ENCODE data around the gene SLC27A1. TPM values are rescaled to one million over a fixed set of nuclear protein-coding genes. Genes with fewer than 3 reads are reported as not detected.

Gene SLC27A1
- total RNA-seq, 2 donors from 2014 or later: 11.8 to 16.9 TPM

DNA sequence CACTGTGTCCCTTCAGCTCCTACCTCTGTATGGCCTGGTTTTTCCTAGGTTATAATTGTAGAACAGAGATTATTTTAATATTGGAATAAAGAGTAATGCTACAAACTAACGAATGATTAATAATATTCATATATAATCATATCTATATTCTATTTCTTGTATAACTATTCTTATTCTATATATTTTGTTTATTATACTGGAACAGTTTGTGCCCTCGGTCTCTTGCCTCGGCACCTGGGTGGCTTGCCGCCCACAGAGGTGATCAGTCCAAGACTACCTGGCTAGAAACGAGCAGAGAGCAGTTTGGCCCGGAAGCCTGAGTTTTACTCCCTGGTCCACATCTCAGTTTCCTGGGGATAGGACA is 3.9 kb upstream of the SLC27A1 start:
- H3K4me3 Mint-ChIP-seq: no peak overlapping the region
- peaks cover 18% of the 10 kb centered on the region for H3K27me3 Mint-ChIP-seq (ENCODE audit: insufficient read depth)
- Histone ChIP-seq H3K27me3 (ENCODE audit: control insufficient read depth, insufficient read depth, low read length, poor library complexity, severe bottlenecking) (no peaks in the 10 kb centered on the region), H3K27ac (ENCODE audit: low read depth, low read length) (no peak overlapping the region), H3K9ac (ENCODE audit: extremely low read depth, low read length, poor library complexity, severe bottlenecking) (no peak overlapping the region), H3K4me1 (ENCODE audit: control insufficient read depth, insufficient read depth, low read length) (no peaks in the 10 kb centered on the region), H3K4me3 (ENCODE audit: low read length) (no peak overlapping the region), H3K36me3 (ENCODE audit: control insufficient read depth, insufficient read depth, low read length) (no peaks in the 10 kb centered on the region), H3K9me3 (ENCODE audit: control insufficient read depth, low read length) (no peaks in the 10 kb centered on the region)
- H3K9me3 Mint-ChIP-seq: no peaks in the 10 kb centered on the region
- no peak for DNase-seq
- no peaks in the 10 kb centered on the region for H3K36me3 Mint-ChIP-seq (ENCODE audit: low read depth)
- 65 to 77% methylated on average over 5 of the region's 6 CpGs for WGBS, 2 experiments (ENCODE audit: insufficient coverage in 1 of 2, insufficient read length in 1 of 2)
- TF ChIP-seq, protein P1, sequence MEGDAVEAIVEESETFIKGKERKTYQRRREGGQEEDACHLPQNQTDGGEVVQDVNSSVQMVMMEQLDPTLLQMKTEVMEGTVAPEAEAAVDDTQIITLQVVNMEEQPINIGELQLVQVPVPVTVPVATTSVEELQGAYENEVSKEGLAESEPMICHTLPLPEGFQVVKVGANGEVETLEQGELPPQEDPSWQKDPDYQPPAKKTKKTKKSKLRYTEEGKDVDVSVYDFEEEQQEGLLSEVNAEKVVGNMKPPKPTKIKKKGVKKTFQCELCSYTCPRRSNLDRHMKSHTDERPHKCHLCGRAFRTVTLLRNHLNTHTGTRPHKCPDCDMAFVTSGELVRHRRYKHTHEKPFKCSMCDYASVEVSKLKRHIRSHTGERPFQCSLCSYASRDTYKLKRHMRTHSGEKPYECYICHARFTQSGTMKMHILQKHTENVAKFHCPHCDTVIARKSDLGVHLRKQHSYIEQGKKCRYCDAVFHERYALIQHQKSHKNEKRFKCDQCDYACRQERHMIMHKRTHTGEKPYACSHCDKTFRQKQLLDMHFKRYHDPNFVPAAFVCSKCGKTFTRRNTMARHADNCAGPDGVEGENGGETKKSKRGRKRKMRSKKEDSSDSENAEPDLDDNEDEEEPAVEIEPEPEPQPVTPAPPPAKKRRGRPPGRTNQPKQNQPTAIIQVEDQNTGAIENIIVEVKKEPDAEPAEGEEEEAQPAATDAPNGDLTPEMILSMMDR (conservative IDR thresholded peaks at IDR 0.05): no peak
- peaks cover 18% of the 10 kb centered on the region for H3K4me1 Mint-ChIP-seq
- H3K27ac Mint-ChIP-seq: no peak overlapping the region

DNA sequence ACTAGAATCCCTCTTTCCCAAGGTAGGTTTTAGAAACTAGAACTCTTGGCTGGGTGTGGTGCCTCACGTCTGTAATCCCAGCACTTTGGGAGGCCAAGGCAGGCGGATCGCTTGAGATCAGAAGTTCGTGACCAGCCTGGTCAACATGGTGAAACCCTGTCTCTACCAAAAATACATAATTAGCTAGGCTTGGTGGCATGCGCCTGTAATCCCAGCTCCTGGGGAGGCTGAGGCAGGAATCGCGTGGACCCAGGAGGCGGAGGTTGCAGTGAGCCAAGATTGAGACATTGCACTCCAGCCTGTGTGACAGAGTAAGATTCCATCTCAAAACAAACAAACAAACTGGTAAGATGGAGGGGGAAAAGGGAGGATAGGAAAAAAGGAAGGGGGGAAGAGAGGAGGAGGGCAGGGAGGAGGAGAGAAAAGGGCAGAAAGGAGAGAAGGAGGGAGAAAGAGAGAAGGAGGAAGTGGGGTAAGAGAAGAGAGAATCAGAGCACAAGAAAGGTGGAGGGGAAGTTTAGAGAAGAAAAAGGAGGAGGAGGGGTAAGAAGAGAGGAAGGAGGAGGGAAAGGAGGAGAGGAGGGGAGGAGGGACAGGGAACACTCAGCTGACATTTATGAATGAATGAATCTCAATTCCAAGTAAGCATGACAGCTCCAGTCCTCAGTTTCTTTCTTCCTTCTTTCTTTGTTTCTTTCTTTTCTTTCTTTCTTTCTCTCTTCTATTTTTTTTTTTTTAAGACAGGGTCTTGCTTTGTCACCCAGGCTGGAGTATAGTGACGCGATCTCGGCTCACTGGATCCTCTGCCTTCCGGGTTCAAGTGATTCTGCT is 2.6 kb upstream of the SLC27A1 start:
- no peak overlapping the region for H3K9ac ChIP-seq (ENCODE audit: extremely low read depth, low read length, poor library complexity, severe bottlenecking)
- TF ChIP-seq, protein P1 (conservative IDR thresholded peaks at IDR 0.05): no peak
- Mint-ChIP-seq H3K27ac (no peak overlapping the region), H3K4me1 (peaks cover 21% of the 10 kb centered on the region), H3K9me3 (no peaks in the 10 kb centered on the region), H3K27me3 (ENCODE audit: insufficient read depth) (peaks cover 20% of the 10 kb centered on the region), H3K36me3 (ENCODE audit: low read depth) (no peaks in the 10 kb centered on the region), H3K4me3 (no peak overlapping the region)
- H3K27me3 ChIP-seq (ENCODE audit: control insufficient read depth, insufficient read depth, low read length, poor library complexity, severe bottlenecking): no peaks in the 10 kb centered on the region
- no peaks in the 10 kb centered on the region for H3K36me3 ChIP-seq (ENCODE audit: control insufficient read depth, insufficient read depth, low read length)
- WGBS, 2 experiments (ENCODE audit: insufficient coverage in 1 of 2, insufficient read length in 1 of 2): 82 to 91% methylated on average over 9 to 12 of the region's 12 CpGs
- no peaks in the 10 kb centered on the region for H3K9me3 ChIP-seq (ENCODE audit: control insufficient read depth, low read length)
- DNase-seq: no peak
- H3K4me1 ChIP-seq (ENCODE audit: control insufficient read depth, insufficient read depth, low read length): no peaks in the 10 kb centered on the region
- no peak overlapping the region for H3K4me3 ChIP-seq (ENCODE audit: low read length)
- no peak overlapping the region for H3K27ac ChIP-seq (ENCODE audit: low read depth, low read length)

DNA sequence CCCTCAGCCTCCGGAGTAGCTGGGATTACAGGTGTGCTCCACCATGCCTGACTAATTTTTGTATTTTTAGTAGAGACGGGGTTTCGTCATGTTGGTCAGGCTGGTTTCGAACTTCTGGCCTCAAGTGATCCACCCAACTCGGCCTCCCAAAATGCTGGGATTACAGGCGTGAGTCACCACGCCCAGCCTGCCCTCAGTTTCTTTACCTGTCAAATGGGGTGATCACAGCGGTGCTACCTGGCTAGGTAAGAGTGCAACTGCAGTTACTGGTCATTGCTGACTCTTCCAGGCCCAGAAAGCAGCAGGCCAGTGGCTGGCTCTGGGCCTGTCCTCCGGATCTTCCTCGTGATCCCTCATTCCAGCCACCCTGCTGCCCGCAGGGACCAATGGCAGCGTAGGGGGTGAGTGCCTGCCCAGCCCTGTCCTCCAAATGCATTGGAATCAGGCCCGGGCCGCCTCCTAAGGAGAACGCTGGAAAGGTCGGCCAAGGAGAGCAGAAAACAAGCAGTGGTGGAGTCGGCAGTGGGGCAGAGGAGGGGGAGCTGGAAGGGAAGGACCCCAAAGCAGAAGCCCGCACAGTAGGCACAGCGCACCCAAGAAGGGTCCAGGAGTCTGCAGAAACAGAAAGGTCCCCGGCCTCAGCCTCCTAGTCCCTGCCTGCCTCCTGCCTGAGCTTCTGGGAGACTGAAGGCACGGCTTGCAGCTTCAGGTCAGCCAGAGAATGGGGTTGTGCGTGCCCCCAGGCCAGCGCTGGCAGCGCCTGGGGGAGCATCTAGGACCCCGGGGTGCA is 1.8 kb upstream of the SLC27A1 start:
- Histone ChIP-seq H3K4me1 (ENCODE audit: control insufficient read depth, insufficient read depth, low read length) (no peaks in the 10 kb centered on the region), H3K36me3 (ENCODE audit: control insufficient read depth, insufficient read depth, low read length) (no peaks in the 10 kb centered on the region), H3K27me3 (ENCODE audit: control insufficient read depth, insufficient read depth, low read length, poor library complexity, severe bottlenecking) (no peaks in the 10 kb centered on the region), H3K4me3 (ENCODE audit: low read length) (peak overlapping the region; percentile 80), H3K9ac (ENCODE audit: extremely low read depth, low read length, poor library complexity, severe bottlenecking) (peak overlapping the region; percentile 52), H3K9me3 (ENCODE audit: control insufficient read depth, low read length) (no peaks in the 10 kb centered on the region), H3K27ac (ENCODE audit: low read depth, low read length) (no peak overlapping the region)
- Mint-ChIP-seq H3K36me3 (ENCODE audit: low read depth) (peaks cover 4% of the 10 kb centered on the region), H3K4me3 (peak overlapping the region; percentile 68), H3K9me3 (no peaks in the 10 kb centered on the region), H3K27ac (peak overlapping the region; percentile 96), H3K4me1 (peaks cover 21% of the 10 kb centered on the region), H3K27me3 (ENCODE audit: insufficient read depth) (peaks cover 20% of the 10 kb centered on the region)
- peak; percentile 67 for DNase-seq
- TF ChIP-seq, protein P1 (conservative IDR thresholded peaks at IDR 0.05): no peak
- WGBS, 2 experiments (ENCODE audit: insufficient coverage in 1 of 2, insufficient read length in 1 of 2): 77 to 85% methylated on average over 19 to 25 of the region's 25 CpGs
